CD4-positive, alpha-beta T cell treated with Interleukin-1 beta for 1 hour (primary cell): ENCODE data around the gene SCNN1A.
A peak's percentile ranks its signal among the peaks of the same experiment; 100 is the strongest.
"Not testable (repeated sequence)": the region's sequence is repeated elsewhere in the genome, so short reads cannot be mapped to it uniquely, and the experiment has no call there.

Source experiments
- DNase-seq, 2 donors: peaks; one replicate each; pipeline ENCODE4 v3.0.0-alpha.2; 2020 to 2022

SCNN1A gene

GRCh38 chr12:6346235-6346832, 29.0 kb downstream of the SCNN1A start:
- DNase-seq, result no peak

GRCh38 chr12:6345319-6346091, 29.9 kb downstream of the SCNN1A start:
- DNase-seq, result peak in 1 of 2 donors; percentile 71

GRCh38 chr12:6344101-6344660, 31.2 kb downstream of the SCNN1A start:
- DNase-seq, result not testable (repeated sequence)

GRCh38 chr12:6343518-6343917, 31.8 kb downstream of the SCNN1A start:
- no peak for DNase-seq

GRCh38 chr12:6342140-6342889, 33.0 kb downstream of the SCNN1A start:
- no peak for DNase-seq

- peak in 1 of 2 donors; percentile 56 for DNase-seq
These were observed 33.8 kb downstream of the SCNN1A start, which contains the start of gene TNFRSF1A for GRCh38 chr12:6341417-6342139. TNFRSF1A (minus strand) TSS chr12:6342076; CDS start chr12:6341814, 262 bp downstream.

- no peak for DNase-seq
These were observed 34.5 kb downstream of the SCNN1A start for GRCh38 chr12:6340745-6341416.

GRCh38 chr12:6340032-6340638, 35.2 kb downstream of the SCNN1A start:
- no peak for DNase-seq

GRCh38 chr12:6338955-6339354, 36.4 kb downstream of the SCNN1A start:
- no peak for DNase-seq

- DNase-seq, result not testable (repeated sequence)
These were observed 36.8 kb downstream of the SCNN1A start for GRCh38 chr12:6338536-6338935.

GRCh38 chr12:6337958-6338433, 37.4 kb downstream of the SCNN1A start:
- DNase-seq, result no peak

GRCh38 chr12:6336889-6337853, 38.2 kb downstream of the SCNN1A start:
- DNase-seq, result peak; percentile 65 to 73

- peak; percentile 47 to 74 for DNase-seq
These were observed 39.1 kb downstream of the SCNN1A start for GRCh38 chr12:6336079-6336888.

GRCh38 chr12:6335451-6336078, 39.8 kb downstream of the SCNN1A start:
- peak; percentile 83 for DNase-seq

GRCh38 chr12:6334940-6335450, 40.4 kb downstream of the SCNN1A start:
- no peak for DNase-seq

- no peak for DNase-seq
These were observed 41.0 kb downstream of the SCNN1A start for GRCh38 chr12:6334359-6334758.

- DNase-seq, result no peak
These were observed 41.8 kb downstream of the SCNN1A start for GRCh38 chr12:6333566-6333965.

GRCh38 chr12:6333029-6333428, 42.3 kb downstream of the SCNN1A start:
- peak; percentile 33 to 52 for DNase-seq
